Prostate gland (tissue), 2 donors: ENCODE results near the gene RASSF9.

Source experiments
- POLR2A ChIP-seq: fragments of 450-650 bp; IDR thresholded peaks from one replicate; pipeline ENCODE4 v1.6.1; 2016; ENCODE audit warnings: antibody characterized with exemption, mild to moderate bottlenecking
- TF ChIP-seq, protein P1 (sequence below), 4 experiments: fragments of 200-600 bp in 2 of 4; fragments of 450-650 bp in 2 of 4; sonication (generic) in 2 of 4; IDR thresholded peaks; 1 replicate in 3 of 4; 2 replicates in 1 of 4; pipeline ENCODE4 v1.5.1; 2016 to 2019; ENCODE audit warnings: antibody characterized with exemption in 4 of 4, mild to moderate bottlenecking in 2 of 4, moderate library complexity in 2 of 4

DNA sequence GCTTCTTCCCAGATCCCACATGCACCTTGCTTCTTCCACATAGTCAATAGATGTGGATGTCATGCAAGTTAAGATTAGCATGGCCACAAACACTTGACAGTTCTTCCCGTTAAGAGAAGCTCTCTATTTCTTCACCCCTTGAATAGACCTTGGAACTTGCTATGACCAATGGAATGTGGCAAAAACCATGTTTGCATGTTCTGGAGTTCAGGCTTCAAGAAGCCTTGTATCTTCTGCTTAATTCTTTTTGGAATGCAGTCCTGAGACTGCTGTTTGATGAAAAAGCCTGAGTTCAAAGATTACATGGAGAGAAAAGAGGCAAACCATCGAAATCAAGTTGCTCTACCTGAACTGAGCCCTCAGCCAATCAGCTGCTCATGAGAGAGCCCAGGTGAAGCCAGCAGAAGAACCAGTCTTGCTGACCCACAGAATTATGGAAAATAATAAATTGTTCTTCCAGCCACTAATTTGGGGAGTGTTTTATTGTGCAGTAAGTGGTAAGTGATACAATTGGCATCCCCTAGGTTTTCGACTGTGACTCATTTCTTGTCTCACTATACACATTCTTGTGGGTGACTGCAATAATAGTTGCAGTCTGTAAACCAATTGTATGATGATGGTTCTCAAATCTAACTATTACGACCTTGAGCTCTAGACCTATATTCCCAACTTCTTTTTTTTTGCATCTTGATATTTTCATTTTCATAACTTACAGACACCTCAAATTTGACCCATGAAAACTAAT is 12.6 kb downstream of the RASSF9 start:
- TF ChIP-seq, protein P1, sequence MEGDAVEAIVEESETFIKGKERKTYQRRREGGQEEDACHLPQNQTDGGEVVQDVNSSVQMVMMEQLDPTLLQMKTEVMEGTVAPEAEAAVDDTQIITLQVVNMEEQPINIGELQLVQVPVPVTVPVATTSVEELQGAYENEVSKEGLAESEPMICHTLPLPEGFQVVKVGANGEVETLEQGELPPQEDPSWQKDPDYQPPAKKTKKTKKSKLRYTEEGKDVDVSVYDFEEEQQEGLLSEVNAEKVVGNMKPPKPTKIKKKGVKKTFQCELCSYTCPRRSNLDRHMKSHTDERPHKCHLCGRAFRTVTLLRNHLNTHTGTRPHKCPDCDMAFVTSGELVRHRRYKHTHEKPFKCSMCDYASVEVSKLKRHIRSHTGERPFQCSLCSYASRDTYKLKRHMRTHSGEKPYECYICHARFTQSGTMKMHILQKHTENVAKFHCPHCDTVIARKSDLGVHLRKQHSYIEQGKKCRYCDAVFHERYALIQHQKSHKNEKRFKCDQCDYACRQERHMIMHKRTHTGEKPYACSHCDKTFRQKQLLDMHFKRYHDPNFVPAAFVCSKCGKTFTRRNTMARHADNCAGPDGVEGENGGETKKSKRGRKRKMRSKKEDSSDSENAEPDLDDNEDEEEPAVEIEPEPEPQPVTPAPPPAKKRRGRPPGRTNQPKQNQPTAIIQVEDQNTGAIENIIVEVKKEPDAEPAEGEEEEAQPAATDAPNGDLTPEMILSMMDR (IDR thresholded peaks at IDR 0.05) = no peak
- no peak for TF ChIP-seq POLR2A
